Ascending aorta (tissue), 2 donors: Measurements from ENCODE around the gene SPAG7. TPM values are rescaled to one million over a fixed set of nuclear protein-coding genes. Genes with fewer than 3 reads are reported as not detected.
A peak's percentile ranks its signal among the peaks of the same experiment; 100 is the strongest.

Experiments used
- DNase-seq, 2 donors: peaks; one replicate each; pipeline ENCODE4 v3.0.0-alpha.2; 2019; ENCODE audit warnings: low spot score in 2 of 2
- H3K27ac ChIP-seq, 2 donors: fragments of 200-600 bp; sonication (generic); one replicate each; pipeline ENCODE4 v1.5.1; 2016 to 2017; ENCODE audit warnings: mild to moderate bottlenecking in 1 of 2
- H3K27me3 ChIP-seq: fragments of 200-600 bp; sonication (generic); one replicate; pipeline ENCODE4 v1.5.1; 2017
- H3K36me3 ChIP-seq, 2 donors: fragments of 200-600 bp; sonication (generic); one replicate each; pipeline ENCODE4 v1.5.1; 2016
- H3K4me1 ChIP-seq, 2 donors: fragments of 200-600 bp; sonication (generic); one replicate each; pipeline ENCODE4 v1.5.1; 2016 to 2017; ENCODE audit warnings: mild to moderate bottlenecking in 1 of 2
- H3K4me3 ChIP-seq, 2 donors: fragments of 200-600 bp; sonication (generic); one replicate each; pipeline ENCODE4 v1.5.1; 2016 to 2017; ENCODE audit warnings: mild to moderate bottlenecking in 1 of 2
- H3K9me3 ChIP-seq, 2 donors: fragments of 200-600 bp; sonication (generic); one replicate each; pipeline ENCODE4 v1.5.1; 2016
- intact Hi-C: fragments of 100-400 bp; cut with DNase I; formaldehyde crosslinking; loops from one replicate; pipeline ENCODE4 v1.15.1; 2023
- total RNA-seq: library from RNA; depleted of rRNA; stranded (reverse); fragments of >200 nt; gene quantifications from one replicate; pipeline ENCODE4 v1.1.0, GENCODE V29; 2016
- TF ChIP-seq, protein P1 (sequence below), 3 experiments: fragments of 200-600 bp in 2 of 3; fragments of 450-650 bp in 1 of 3; sonication (generic) in 2 of 3; IDR thresholded peaks; one replicate each; pipeline ENCODE4 v1.5.1; 2016 to 2019; ENCODE audit warnings: antibody characterized with exemption in 3 of 3, mild to moderate bottlenecking in 1 of 3, moderate library complexity in 1 of 3

The SPAG7 gene
- total RNA-seq, 1 donor from 2014 or later = 4.9 TPM

DNA sequence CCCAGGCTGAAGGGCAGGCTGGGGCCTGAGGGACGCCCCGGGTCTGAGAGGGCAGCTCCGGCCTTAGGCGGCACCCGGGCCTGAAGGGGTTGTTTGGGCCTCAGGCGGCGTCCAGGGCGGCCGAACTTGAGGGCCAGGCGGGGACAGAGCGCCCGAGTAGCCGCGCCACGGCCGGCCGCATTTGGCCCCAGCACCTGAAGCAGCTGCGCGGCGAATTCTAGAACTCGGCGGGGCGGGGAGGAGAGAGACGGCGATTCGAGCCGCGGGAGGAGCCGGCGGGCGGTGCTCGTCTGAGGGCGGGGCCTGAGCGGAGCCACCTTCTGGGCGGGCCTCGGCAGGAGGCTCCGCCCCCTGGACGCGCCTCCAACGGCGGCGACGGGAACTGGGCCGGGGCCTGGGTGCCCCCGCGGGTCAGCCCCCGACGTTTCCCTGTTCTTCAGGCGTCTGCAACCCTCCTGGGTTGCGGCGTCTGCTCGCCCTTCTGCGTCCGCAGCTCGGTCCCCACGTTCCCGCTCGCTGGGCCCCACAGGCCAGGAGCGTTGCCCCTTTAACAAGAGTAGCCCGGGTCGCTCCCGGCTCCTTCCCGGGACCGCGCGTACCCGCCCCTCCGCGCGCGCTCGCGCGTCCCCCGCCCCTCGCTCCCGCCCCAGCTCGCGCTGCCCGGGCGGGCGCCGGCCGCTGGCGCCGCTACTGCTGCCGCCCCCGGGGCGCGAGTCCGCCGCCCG, 29.8 kb upstream of the SPAG7 start, which contains the start of the genes INCA1 and KIF1C:
INCA1 (minus strand) TSS at position 221 of the 725 bp plus-strand sequence. CDS start 3,085 bp downstream, outside the sequence.
KIF1C (plus strand) TSS at position 649 of the 725 bp plus-strand sequence. CDS start 2,297 bp downstream, outside the sequence.
- intact Hi-C loops = loop anchor here (1.0 kb wide), 4 partner anchors 9 to 58 kb away; partner anchors contain the start of gene SPAG7
- TF ChIP-seq, protein P1, sequence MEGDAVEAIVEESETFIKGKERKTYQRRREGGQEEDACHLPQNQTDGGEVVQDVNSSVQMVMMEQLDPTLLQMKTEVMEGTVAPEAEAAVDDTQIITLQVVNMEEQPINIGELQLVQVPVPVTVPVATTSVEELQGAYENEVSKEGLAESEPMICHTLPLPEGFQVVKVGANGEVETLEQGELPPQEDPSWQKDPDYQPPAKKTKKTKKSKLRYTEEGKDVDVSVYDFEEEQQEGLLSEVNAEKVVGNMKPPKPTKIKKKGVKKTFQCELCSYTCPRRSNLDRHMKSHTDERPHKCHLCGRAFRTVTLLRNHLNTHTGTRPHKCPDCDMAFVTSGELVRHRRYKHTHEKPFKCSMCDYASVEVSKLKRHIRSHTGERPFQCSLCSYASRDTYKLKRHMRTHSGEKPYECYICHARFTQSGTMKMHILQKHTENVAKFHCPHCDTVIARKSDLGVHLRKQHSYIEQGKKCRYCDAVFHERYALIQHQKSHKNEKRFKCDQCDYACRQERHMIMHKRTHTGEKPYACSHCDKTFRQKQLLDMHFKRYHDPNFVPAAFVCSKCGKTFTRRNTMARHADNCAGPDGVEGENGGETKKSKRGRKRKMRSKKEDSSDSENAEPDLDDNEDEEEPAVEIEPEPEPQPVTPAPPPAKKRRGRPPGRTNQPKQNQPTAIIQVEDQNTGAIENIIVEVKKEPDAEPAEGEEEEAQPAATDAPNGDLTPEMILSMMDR (IDR thresholded peaks at IDR 0.05) = peak in 2 of 3 experiments; percentile 12 to 42
- peak within 1 kb of the TSS; percentile 80 to 99 for H3K4me3 ChIP-seq
- no peaks in the 10 kb centered on the region for H3K9me3 ChIP-seq
- H3K27ac ChIP-seq = peak within 1 kb of the TSS; percentile 94 to 95
- DNase-seq = peak; percentile 56 to 95
- H3K4me1 ChIP-seq = peaks cover 6 to 17% of the 10 kb centered on the region in 2 donors
- H3K36me3 ChIP-seq = peaks cover 14 to 19% of the 10 kb centered on the region in 2 donors
- H3K27me3 ChIP-seq = no peaks in the 10 kb centered on the region

DNA sequence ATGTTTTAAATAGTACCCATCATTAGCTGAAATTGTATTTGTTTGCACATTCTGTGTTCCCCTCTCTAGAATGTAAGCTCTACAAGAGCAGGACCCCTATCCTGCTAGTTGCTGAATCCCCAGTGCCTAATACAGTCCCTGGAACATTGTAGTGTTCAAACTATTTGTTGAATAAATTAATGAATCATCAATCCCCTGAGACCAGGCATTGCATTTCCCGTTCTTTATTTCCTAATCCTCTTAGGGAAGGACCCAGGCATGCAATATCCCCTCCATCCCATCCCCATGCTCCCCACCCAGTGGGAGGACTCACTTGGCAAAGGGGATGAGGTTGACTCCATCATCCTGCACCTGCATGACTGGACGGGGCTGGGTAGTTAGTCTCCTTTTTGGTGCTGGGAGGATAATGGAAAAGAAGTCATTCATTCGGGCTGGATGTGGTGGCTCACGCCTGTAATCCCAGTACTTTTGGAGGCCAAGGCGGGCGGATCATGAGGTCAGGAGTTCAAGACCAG, 26.5 kb upstream of the SPAG7 start:
- H3K9me3 ChIP-seq = no peaks in the 10 kb centered on the region
- TF ChIP-seq, protein P1 (IDR thresholded peaks at IDR 0.05) = no peak
- no peak for DNase-seq
- H3K27ac ChIP-seq = no peak overlapping the region
- H3K4me1 ChIP-seq = peaks cover 5 to 6% of the 10 kb centered on the region in 2 donors
- H3K4me3 ChIP-seq = no peak overlapping the region
- intact Hi-C loops = no loop called here
- H3K36me3 ChIP-seq = no peaks in the 10 kb centered on the region
- no peaks in the 10 kb centered on the region for H3K27me3 ChIP-seq

DNA sequence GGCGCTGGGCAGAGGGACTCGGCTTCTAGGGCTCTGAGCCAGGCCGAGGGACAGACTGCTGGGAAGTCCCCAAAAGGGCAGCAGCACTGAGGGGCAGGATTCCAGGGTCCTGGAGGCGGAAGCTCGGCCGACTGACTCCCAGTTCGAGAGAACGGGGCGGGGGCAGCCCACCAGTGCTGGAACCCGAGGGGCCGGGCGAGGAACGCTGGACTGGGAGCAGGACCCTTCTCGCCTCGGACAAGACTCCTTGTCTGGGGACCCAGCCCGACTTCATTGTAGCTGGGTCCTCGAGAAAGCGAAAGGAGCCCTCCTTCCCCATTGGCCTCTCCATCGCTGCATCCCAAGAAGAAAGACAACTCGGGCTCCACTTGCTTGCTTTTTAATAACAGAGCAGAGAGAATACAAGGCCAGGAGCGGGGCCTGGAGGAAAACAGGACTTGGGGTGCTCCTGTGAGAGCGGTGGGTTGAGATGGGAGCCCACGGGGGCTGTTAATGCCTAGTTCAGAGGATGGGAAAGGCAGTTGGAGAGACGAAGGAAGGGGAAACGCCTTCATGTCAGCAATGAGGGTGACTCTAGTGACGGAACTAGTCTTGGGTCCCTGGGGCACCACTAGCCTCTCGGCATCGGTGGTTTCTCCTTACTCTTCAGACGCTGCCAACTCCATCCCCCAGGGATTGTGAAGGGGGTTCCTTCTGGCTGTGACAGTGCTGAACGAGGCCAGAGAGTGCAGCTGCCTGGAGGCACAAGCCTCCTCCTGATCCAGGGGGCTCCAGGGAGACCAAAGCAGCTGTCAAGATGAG, 20.4 kb upstream of the SPAG7 start:
- Histone ChIP-seq H3K27ac (peak overlapping the region; percentile 91 to 95), H3K4me1 (peaks cover 0 to 22% of the 10 kb centered on the region in 2 donors), H3K9me3 (no peaks in the 10 kb centered on the region), H3K36me3 (peaks cover 11% of the 10 kb centered on the region in 2 donors), H3K4me3 (peak overlapping the region; percentile 86 to 91), H3K27me3 (no peaks in the 10 kb centered on the region)
- TF ChIP-seq, protein P1 (IDR thresholded peaks at IDR 0.05) = no peak
- intact Hi-C loops = loop anchor here (1.0 to 5.0 kb wide), 3 partner anchors 9 to 81 kb away; partner anchors contain the start of genes INCA1, KIF1C, RNF167 and SLC25A11
- no peak for DNase-seq

DNA sequence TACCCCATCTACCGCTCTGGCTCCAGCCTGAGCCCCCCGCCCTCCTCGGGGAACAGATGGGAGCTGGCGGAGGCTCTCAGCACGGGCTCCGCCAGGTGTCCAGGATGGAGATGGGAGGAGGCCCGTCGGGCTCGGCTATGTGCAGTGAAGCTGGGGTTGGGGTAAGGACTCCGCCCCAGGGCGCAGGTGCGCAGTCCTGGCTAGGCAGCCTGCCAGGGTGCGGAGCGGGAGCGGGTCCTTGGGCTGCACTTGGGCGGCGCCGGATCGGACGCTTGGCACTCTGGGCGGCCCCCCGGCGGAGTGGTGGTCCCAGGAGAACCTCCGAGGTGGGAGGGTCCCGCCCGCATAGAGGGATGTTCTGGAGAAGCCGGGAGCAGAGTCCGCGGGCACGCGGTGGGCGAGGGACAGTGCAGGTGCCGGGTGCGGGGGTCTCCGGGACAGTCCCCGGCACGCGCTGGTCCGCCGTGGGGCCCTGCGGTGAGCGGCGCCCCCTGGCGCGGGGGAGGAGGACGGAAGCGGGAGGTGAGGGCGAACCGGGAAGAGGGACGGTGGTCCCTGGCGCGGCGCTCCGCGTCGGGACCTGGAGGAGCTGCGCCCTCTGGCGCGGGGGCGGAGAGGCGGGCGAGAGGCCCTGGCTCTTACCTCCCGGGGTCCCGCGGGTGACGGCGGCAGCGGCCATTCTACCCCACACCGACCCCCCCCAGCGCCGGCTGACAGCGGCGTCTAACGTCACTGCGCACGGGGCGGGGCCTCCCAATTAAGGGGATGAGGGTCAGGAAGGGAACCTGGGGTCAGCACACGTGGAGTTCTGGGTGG, 19.5 kb upstream of the SPAG7 start, which contains the start of gene CAMTA2:
CAMTA2 (minus strand) TSS at position 725 of the 816 bp plus-strand sequence. CDS start 1,453 bp downstream, outside the sequence.
- peak; percentile 62 to 95 for DNase-seq
- intact Hi-C loops = loop anchor here (5.0 kb wide), 2 partner anchors 45 to 80 kb away; partner anchors contain the start of genes RNF167 and SLC25A11

More for the DNA sequence above, 19.5 kb upstream of the SPAG7 start, which contains the start of gene CAMTA2:
- peak within 1 kb of the TSS; percentile 86 to 91 for H3K4me3 ChIP-seq
- peaks cover 0 to 22% of the 10 kb centered on the region in 2 donors for H3K4me1 ChIP-seq
- H3K36me3 ChIP-seq = peaks cover 18 to 19% of the 10 kb centered on the region in 2 donors
- TF ChIP-seq, protein P1 (IDR thresholded peaks at IDR 0.05) = peak; percentile 80 to 91 (median 87)
- no peaks in the 10 kb centered on the region for H3K9me3 ChIP-seq
- peak within 1 kb of the TSS; percentile 91 to 95 for H3K27ac ChIP-seq
- no peaks in the 10 kb centered on the region for H3K27me3 ChIP-seq
